H1 (cell line): ENCODE results near the gene ZYG11B. TPM values are rescaled to one million over a fixed set of nuclear protein-coding genes. Genes with fewer than 3 reads are reported as not detected.

Experiments
- CTCF ChIA-PET: fragments of 300-600 bp; sonication (Branson Sonifier 250); formaldehyde crosslinking; loops from one replicate; lab custom pipeline; 2021; ENCODE audit not compliant: partially characterized antibody; lab: Charles Lee
- POLR2A ChIA-PET: fragments of 300-600 bp; sonication (Branson Sonifier 250); formaldehyde crosslinking; loops from one replicate; lab custom pipeline; 2021; ENCODE audit warnings: inconsistent platforms; ENCODE audit not compliant: partially characterized antibody; lab: Charles Lee
- DNase-seq, 2 experiments: peaks; one replicate each; pipeline versions ENCODE4 v3.0.0 to v3.0.0-alpha.2; 2010 to 2022; ENCODE audit warnings: low spot score in 2 of 2, low read depth in 1 of 2, mixed read lengths in 1 of 2
- FAIRE-seq: peaks from 2 replicates; lab custom pipeline; 2011; peaks lifted over from hg19 to GRCh38; lab: Jason Lieb, UNC
- H2AFZ ChIP-seq: 2 replicates; pipeline ENCODE4 v1.8.1; 2012; ENCODE audit warnings: low read length, inconsistent platforms
- H2AK5ac ChIP-seq: 2 replicates; pipeline ENCODE4 v1.6.1; 2013; ENCODE audit warnings: low read depth, low read length
- H2BK120ac ChIP-seq: replicated peaks from 2 replicates; pipeline ENCODE3; 2013; ENCODE audit warnings: low read depth, low read length, inconsistent platforms
- H2BK12ac ChIP-seq: 2 replicates; pipeline ENCODE4 v1.6.1; 2013; ENCODE audit warnings: low read depth, low read length
- H2BK15ac ChIP-seq: 2 replicates; pipeline ENCODE4 v1.6.1; 2013; ENCODE audit warnings: low read length
- H2BK20ac ChIP-seq: 2 replicates; pipeline ENCODE4 v1.6.1; 2013; ENCODE audit warnings: low read length
- H2BK5ac ChIP-seq: 2 replicates; pipeline ENCODE4 v1.6.1; 2013; ENCODE audit warnings: low read depth, low read length
- H3K14ac ChIP-seq: 2 replicates; pipeline ENCODE4 v1.6.1; 2013; ENCODE audit warnings: inconsistent platforms; ENCODE audit not compliant: insufficient read length
- H3K18ac ChIP-seq: 2 replicates; pipeline ENCODE4 v1.6.1; 2013; ENCODE audit warnings: low read length; ENCODE audit errors: extremely low read depth
- H3K23ac ChIP-seq: 2 replicates; pipeline ENCODE4 v1.6.1; 2013; ENCODE audit warnings: inconsistent platforms; ENCODE audit not compliant: insufficient read length
- H3K23me2 ChIP-seq: 2 replicates; pipeline ENCODE4 v1.6.1; 2013; ENCODE audit warnings: low read depth, low read length
- H3K27ac ChIP-seq: 2 replicates; pipeline ENCODE4 v1.6.1; 2011; ENCODE audit warnings: low read depth, low read length, inconsistent platforms
- H3K27me3 ChIP-seq, 4 experiments: replicated peaks in 1 of 4; 1 replicate in 1 of 4; 2 replicates in 3 of 4; pipeline versions ENCODE4 v1.6.1 to v1.8.1; 2011 to 2013; ENCODE audit warnings: low read length in 3 of 4, mild to moderate bottlenecking in 3 of 4, inconsistent platforms in 2 of 4, mixed read lengths in 2 of 4, moderate library complexity in 1 of 4; ENCODE audit not compliant: control insufficient read depth in 3 of 4, insufficient read depth in 3 of 4; ENCODE audit errors: extremely low read depth in 1 of 4
- H3K36me3 ChIP-seq, 4 experiments: 2 replicates each; pipeline versions ENCODE4 v1.6.1 to v1.8.1; 2011 to 2013; ENCODE audit warnings: mild to moderate bottlenecking in 4 of 4, low read length in 3 of 4, moderate library complexity in 2 of 4, control low read depth in 1 of 4, inconsistent platforms in 1 of 4; ENCODE audit not compliant: insufficient read depth in 4 of 4, control insufficient read depth in 2 of 4
- H3K4ac ChIP-seq: replicated peaks from 2 replicates; pipeline ENCODE3; 2013; ENCODE audit warnings: low read length, low read depth, mixed read lengths, inconsistent platforms; ENCODE audit not compliant: insufficient read length
- H3K4me1 ChIP-seq, 4 experiments: replicated peaks in 1 of 4; 1 replicate in 1 of 4; 2 replicates in 3 of 4; pipeline versions ENCODE4 v1.6.1 to v1.8.1; 2011 to 2013; ENCODE audit warnings: low read length in 3 of 4, inconsistent platforms in 2 of 4, mixed read lengths in 1 of 4; ENCODE audit not compliant: insufficient read depth in 4 of 4, control insufficient read depth in 3 of 4
- H3K4me2 ChIP-seq, 2 experiments: 2 replicates each; pipeline versions ENCODE4 v1.6.1 to v1.8.1; 2011 to 2013; ENCODE audit warnings: low read depth in 2 of 2, low read length in 2 of 2, control low read depth in 1 of 2, inconsistent platforms in 1 of 2, mild to moderate bottlenecking in 1 of 2; ENCODE audit not compliant: insufficient read depth in 1 of 2
- H3K4me3 ChIP-seq, 4 experiments: fragments of 200-600, 300-600 bp in 1 of 4; sonication (generic), shearing (Covaris generic), sonication (Bioruptor Twin) in 1 of 4; 2 replicates each; pipeline versions ENCODE4 v1.5.1 to v1.8.1; 2011 to 2016; ENCODE audit warnings: low read length in 4 of 4, low read depth in 3 of 4, control low read depth in 2 of 4, inconsistent platforms in 2 of 4, mild to moderate bottlenecking in 2 of 4, mixed read lengths in 1 of 4, moderate library complexity in 1 of 4; ENCODE audit not compliant: insufficient read depth in 2 of 4; ENCODE audit errors: extremely low read depth in 1 of 4
- H3K56ac ChIP-seq: replicated peaks from 2 replicates; pipeline ENCODE3; 2013; ENCODE audit warnings: low read depth, mild to moderate bottlenecking, mixed read lengths, low read length, inconsistent platforms; ENCODE audit not compliant: insufficient read length
- H3K79me1 ChIP-seq: 2 replicates; pipeline ENCODE4 v1.6.1; 2013; ENCODE audit warnings: low read depth, low read length, control low read depth
- H3K79me2 ChIP-seq, 2 experiments: 2 replicates each; pipeline versions ENCODE4 v1.6.1 to v1.8.1; 2012 to 2013; ENCODE audit warnings: low read length in 2 of 2, mild to moderate bottlenecking in 2 of 2, inconsistent platforms in 1 of 2; ENCODE audit not compliant: insufficient read depth in 2 of 2, control insufficient read depth in 1 of 2
- H3K9ac ChIP-seq, 4 experiments: replicated peaks in 1 of 4; 1 replicate in 1 of 4; 2 replicates in 3 of 4; pipeline versions ENCODE4 v1.6.1 to v1.8.1; 2011 to 2013; ENCODE audit warnings: low read depth in 3 of 4, low read length in 3 of 4, control low read depth in 2 of 4, mild to moderate bottlenecking in 2 of 4, moderate library complexity in 2 of 4, inconsistent platforms in 1 of 4; ENCODE audit errors: extremely low read depth in 1 of 4
- H3K9me3 ChIP-seq, 2 experiments: 2 replicates each; pipeline versions ENCODE4 v1.6.1 to v1.8.1; 2012 to 2013; ENCODE audit warnings: mild to moderate bottlenecking in 2 of 2, moderate library complexity in 2 of 2, control low read depth in 1 of 2, inconsistent platforms in 1 of 2, low read depth in 1 of 2, low read length in 1 of 2, mixed read lengths in 1 of 2; ENCODE audit not compliant: insufficient read depth in 2 of 2
- H4K20me1 ChIP-seq, 2 experiments: replicated peaks in 1 of 2; 2 replicates each; pipeline versions ENCODE3 to v1.8.1; 2011 to 2013; ENCODE audit warnings: inconsistent platforms in 2 of 2, low read length in 2 of 2, mild to moderate bottlenecking in 1 of 2; ENCODE audit not compliant: insufficient read depth in 2 of 2, control insufficient read depth in 1 of 2
- H4K5ac ChIP-seq: 2 replicates; pipeline ENCODE4 v1.6.1; 2013; ENCODE audit warnings: low read length, low read depth, mixed read lengths, inconsistent platforms; ENCODE audit not compliant: insufficient read length
- H4K8ac ChIP-seq: 2 replicates; pipeline ENCODE4 v1.8.0; 2013; ENCODE audit warnings: mild to moderate bottlenecking, moderate library complexity, low read length, inconsistent platforms; ENCODE audit not compliant: insufficient read depth; ENCODE audit errors: extremely low read depth
- H4K91ac ChIP-seq: replicated peaks from 2 replicates; pipeline ENCODE3; 2013; ENCODE audit warnings: low read length, mixed read lengths, inconsistent platforms; ENCODE audit not compliant: insufficient read length
- ASH2L ChIP-seq: fragments of 200-600, 300-600 bp; sonication (generic); IDR thresholded peaks from one replicate; pipeline ENCODE4 v1.7.1; 2017; ENCODE audit warnings: low read length
- CEBPB ChIP-seq: IDR thresholded peaks from 2 replicates; pipeline ENCODE4 v1.6.1; 2012; ENCODE audit warnings: low read depth, low read length
- HDAC6 ChIP-seq: IDR thresholded peaks from one replicate; pipeline ENCODE4 v1.7.1; 2012; ENCODE audit warnings: low read depth, mild to moderate bottlenecking, inconsistent platforms, low read length, moderate library complexity
- NANOG ChIP-seq: IDR thresholded peaks from 2 replicates; pipeline ENCODE4 v1.6.1; 2011; ENCODE audit warnings: low read length, low read depth, mild to moderate bottlenecking, inconsistent platforms; ENCODE audit not compliant: insufficient read depth, poor library complexity, severe bottlenecking
- RFX5 ChIP-seq: IDR thresholded peaks from 2 replicates; pipeline ENCODE4 v1.6.1; 2011; ENCODE audit warnings: low read depth, low read length, improper control_type of control experiment, borderline replicate concordance
- WGBS, 2 experiments: shearing (Covaris generic) in 1 of 2; methylation state at CpG; one replicate each; pipeline versions ENCODE4 v1.1.6 to v1.1.7; 2013 to 2015; ENCODE audit warnings: low lambda C conversion rate in 2 of 2, mixed read lengths in 2 of 2, inconsistent platforms in 1 of 2, low coverage in 1 of 2, missing lambda C conversion rate in 1 of 2; ENCODE audit not compliant: insufficient replicate concordance in 2 of 2, insufficient coverage in 1 of 2, insufficient read length in 1 of 2; ENCODE audit errors: extremely low coverage in 1 of 2, missing lambda C conversion rate in 1 of 2; 5-methylcytosine and 5-hydroxymethylcytosine counted together
- polyA plus RNA-seq, 7 experiments: library from polyadenylated mRNA; depleted of rRNA in 3 of 7; stranded (reverse) in 5 of 7; unstranded in 2 of 7; fragments of >200 nt in 5 of 7; fragments of 200-250 nt in 2 of 7; gene quantifications; 1 replicate in 5 of 7; 2 replicates in 1 of 7; 4 replicates in 1 of 7; pipeline versions ENCODE4 v1.2.1 to v1.2.3, GENCODE V29; 2011 to 2013; ENCODE audit warnings: missing spikeins in 2 of 7, mixed read lengths in 2 of 7
- total RNA-seq: library from RNA; stranded (reverse); fragmentation: NEBNext Ultra II Directional; extraction: Animal tissue kit (Norgen Biotek cat#: 25700); gene quantifications from 2 replicates; pipeline ENCODE4 v1.2.1, GENCODE V29; 2021

Gene ZYG11B
- total and polyA plus RNA-seq, 2 of the 8 experiments (the other 6 are each of a cell fraction or from before 2014, with no cell fraction given): 4.4 to 20.9 TPM

DNA sequence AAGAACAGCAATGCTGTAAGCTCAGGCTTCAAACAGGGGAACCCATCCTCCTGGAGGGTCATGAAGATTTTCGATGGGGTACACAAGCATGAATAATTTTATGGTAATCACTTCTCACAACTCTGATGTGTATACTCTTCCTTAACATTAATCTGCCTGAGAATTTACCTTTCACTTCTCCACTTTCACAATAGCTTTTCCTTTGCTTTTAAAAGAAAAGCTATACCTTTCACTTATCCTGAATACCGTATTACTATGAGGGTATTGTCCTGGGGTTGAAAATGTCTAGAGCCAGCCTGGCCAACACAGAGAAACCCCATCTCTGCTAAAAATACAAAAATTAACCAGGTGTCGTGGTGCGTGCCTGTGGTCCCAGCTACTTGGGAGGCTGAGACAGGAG lies 12.7 kb upstream of the ZYG11B start:
- DNase-seq (no peak), FAIRE-seq (no peak)
- H3K14ac ChIP-seq: no peak overlapping the region
- CTCF ChIA-PET: interaction anchor here (1.0 to 1.2 kb wide), 3 partner anchors 9 to 191 kb away, joined by 3 to 6 read pairs (median 4); no protein-coding TSS in a partner anchor
- no peak overlapping the region for H2BK5ac ChIP-seq
- no peak overlapping the region for H2BK12ac ChIP-seq
- no peaks in the 10 kb centered on the region for H3K4me1 ChIP-seq
- no peaks in the 10 kb centered on the region for H3K27me3 ChIP-seq
- no peak overlapping the region for H2AFZ ChIP-seq
- H3K4ac ChIP-seq: no peak overlapping the region
- H2AK5ac ChIP-seq: no peak overlapping the region
- H4K20me1 ChIP-seq: no peaks in the 10 kb centered on the region
- no peak overlapping the region for H2BK120ac ChIP-seq
- peaks cover 2% of the 10 kb centered on the region; the same call in 1 of the 2 replicates for H3K23me2 ChIP-seq
- H3K27ac ChIP-seq: no peak overlapping the region
- no peak overlapping the region for H3K4me3 ChIP-seq
- no peaks in the 10 kb centered on the region for H3K79me1 ChIP-seq
- WGBS, 2 experiments: 87% methylated on average over 4 of the region's 4 CpGs; no CpG with 5 or more reads in 1 of the 2 experiments
- no peak overlapping the region for H4K8ac ChIP-seq
- POLR2A ChIA-PET: no interaction called here
- no peak overlapping the region for H3K9ac ChIP-seq
- H3K79me2 ChIP-seq: no peaks in the 10 kb centered on the region
- H3K9me3 ChIP-seq: no peaks in the 10 kb centered on the region
- H4K5ac ChIP-seq: no peak overlapping the region
- no peak overlapping the region for H2BK15ac ChIP-seq
- no peak overlapping the region for H3K56ac ChIP-seq
- H3K23ac ChIP-seq: no peak overlapping the region
- no peak overlapping the region for H3K18ac ChIP-seq
- H3K36me3 ChIP-seq: no peaks in the 10 kb centered on the region
- no peak overlapping the region for H4K91ac ChIP-seq
- no peak overlapping the region for H2BK20ac ChIP-seq
- no peak overlapping the region for H3K4me2 ChIP-seq
- TF ChIP-seq RFX5: no peak
- TF ChIP-seq NANOG: no peak
- no peak for TF ChIP-seq HDAC6
- no peak for TF ChIP-seq ASH2L
- no peak for TF ChIP-seq CEBPB
